Measurements from ENCODE around the gene ATF7IP2. TPM values are rescaled to one million over a fixed set of nuclear protein-coding genes. Genes with fewer than 3 reads are reported as not detected.
"Not testable (repeated sequence)": the region's sequence is repeated elsewhere in the genome, so short reads cannot be mapped to it uniquely, and the experiment has no call there.

Gene ATF7IP2
- polyA plus RNA-seq, 1 donor from 2014 or later = 75.3 TPM

- Mint-ChIP-seq H3K27ac (no peak overlapping the region), H3K4me1 (peaks cover 6 to 14% (median 14%) of the 10 kb centered on the region in 3 donors), H3K27me3 (no peaks in the 10 kb centered on the region), H3K9me3 (peaks cover 15 to 35% (median 33%) of the 10 kb centered on the region in 3 donors), H3K36me3 (peaks cover 26% of the 10 kb centered on the region), H3K4me3 (no peak overlapping the region)
Measured at GRCh38 chr16:10405386-10405939, 19.6 kb downstream of the ATF7IP2 start.

GRCh38 chr16:10408824-10409381, 23.0 kb downstream of the ATF7IP2 start:
- peaks cover 21% of the 10 kb centered on the region for H3K36me3 Mint-ChIP-seq
- peak overlapping the region in 1 of 3 donors; percentile 13 for H3K27ac Mint-ChIP-seq

GRCh38 chr16:10409713-10410112, 23.9 kb downstream of the ATF7IP2 start:
- H3K27me3 Mint-ChIP-seq, H3K27ac Mint-ChIP-seq: not testable (repeated sequence)
- Mint-ChIP-seq H3K9me3 (peaks cover 19 to 48% (median 39%) of the 10 kb centered on the region in 3 donors), H3K36me3 (peaks cover 27% of the 10 kb centered on the region), H3K4me1 (peaks cover 8 to 11% (median 9%) of the 10 kb centered on the region in 3 donors), H3K4me3 (peak overlapping the region in 1 of 4 donors; percentile 44)

More at GRCh38 chr16:10408824-10409381, 23.0 kb downstream of the ATF7IP2 start:
- no peaks in the 10 kb centered on the region for H3K27me3 Mint-ChIP-seq
- peaks cover 19 to 43% (median 34%) of the 10 kb centered on the region in 3 donors for H3K9me3 Mint-ChIP-seq
- no peak overlapping the region for H3K4me3 Mint-ChIP-seq
- peaks cover 6 to 11% (median 9%) of the 10 kb centered on the region in 3 donors for H3K4me1 Mint-ChIP-seq

GRCh38 chr16:10410469-10410868, 24.6 kb downstream of the ATF7IP2 start:
- peaks cover 32% of the 10 kb centered on the region for H3K36me3 Mint-ChIP-seq

GRCh38 chr16:10412935-10413601, 27.2 kb downstream of the ATF7IP2 start:
- Mint-ChIP-seq H3K27me3 (no peaks in the 10 kb centered on the region), H3K4me1 (peaks cover 8 to 11% (median 9%) of the 10 kb centered on the region in 3 donors), H3K27ac (no peak overlapping the region), H3K4me3 (peak overlapping the region in 1 of 4 donors; percentile 23), H3K36me3 (peaks cover 37% of the 10 kb centered on the region), H3K9me3 (peaks cover 18 to 57% (median 52%) of the 10 kb centered on the region in 3 donors)

More at GRCh38 chr16:10410469-10410868, 24.6 kb downstream of the ATF7IP2 start:
- Mint-ChIP-seq H3K4me1 (peaks cover 8 to 11% (median 9%) of the 10 kb centered on the region in 3 donors), H3K4me3 (peak overlapping the region in 1 of 4 donors; percentile 44), H3K27ac (no peak overlapping the region), H3K27me3 (no peaks in the 10 kb centered on the region), H3K9me3 (peaks cover 19 to 54% (median 41%) of the 10 kb centered on the region in 3 donors)

GRCh38 chr16:10418204-10418603, 32.3 kb downstream of the ATF7IP2 start:
- H3K4me1 Mint-ChIP-seq, H3K27me3 Mint-ChIP-seq: not testable (repeated sequence)
- Mint-ChIP-seq H3K27ac (peak overlapping the region in 1 of 3 donors; percentile 57), H3K9me3 (peaks cover 8 to 46% (median 42%) of the 10 kb centered on the region in 3 donors), H3K4me3 (peak overlapping the region in 1 of 4 donors; percentile 22), H3K36me3 (peaks cover 34% of the 10 kb centered on the region)

- Mint-ChIP-seq H3K27me3 (no peaks in the 10 kb centered on the region), H3K36me3 (peaks cover 27% of the 10 kb centered on the region), H3K4me1 (peaks cover 0 to 2% (median 2%) of the 10 kb centered on the region in 3 donors), H3K9me3 (peaks cover 6 to 36% (median 35%) of the 10 kb centered on the region in 3 donors), H3K4me3 (peak overlapping the region in 1 of 4 donors; percentile 14), H3K27ac (no peak overlapping the region)
Measured at GRCh38 chr16:10419701-10420100, 33.8 kb downstream of the ATF7IP2 start.

- no peak overlapping the region for H3K4me3 Mint-ChIP-seq
- no peak overlapping the region for H3K27ac Mint-ChIP-seq
- H3K4me1 Mint-ChIP-seq = peaks cover 0 to 3% (median 2%) of the 10 kb centered on the region in 3 donors
- peaks cover 6 to 26% (median 23%) of the 10 kb centered on the region in 3 donors for H3K9me3 Mint-ChIP-seq
- H3K36me3 Mint-ChIP-seq = peaks cover 18% of the 10 kb centered on the region
- no peaks in the 10 kb centered on the region for H3K27me3 Mint-ChIP-seq
Measured at GRCh38 chr16:10421596-10421995, 35.7 kb downstream of the ATF7IP2 start.

- H3K4me1 Mint-ChIP-seq = peaks cover 0 to 5% (median 2%) of the 10 kb centered on the region in 3 donors
- no peaks in the 10 kb centered on the region for H3K27me3 Mint-ChIP-seq
- peak overlapping the region in 1 of 3 donors; percentile 62 for H3K27ac Mint-ChIP-seq
- peaks cover 6% of the 10 kb centered on the region for H3K36me3 Mint-ChIP-seq
- no peak overlapping the region for H3K4me3 Mint-ChIP-seq
- H3K9me3 Mint-ChIP-seq = no peaks in the 10 kb centered on the region
Measured at GRCh38 chr16:10428433-10429168, 42.7 kb downstream of the ATF7IP2 start.

GRCh38 chr16:10429299-10429969, 43.6 kb downstream of the ATF7IP2 start:
- H3K4me1 Mint-ChIP-seq, H3K27me3 Mint-ChIP-seq, H3K9me3 Mint-ChIP-seq, H3K4me3 Mint-ChIP-seq: not testable (repeated sequence)
- peaks cover 11% of the 10 kb centered on the region for H3K36me3 Mint-ChIP-seq
- peak overlapping the region in 1 of 3 donors; percentile 62 for H3K27ac Mint-ChIP-seq

GRCh38 chr16:10441726-10442125, 55.9 kb downstream of the ATF7IP2 start:
- Mint-ChIP-seq H3K4me3 (no peak overlapping the region), H3K4me1 (no peaks in the 10 kb centered on the region), H3K9me3 (peaks cover 7 to 29% (median 18%) of the 10 kb centered on the region in 3 donors), H3K27ac (no peak overlapping the region), H3K27me3 (no peaks in the 10 kb centered on the region), H3K36me3 (peaks cover 40% of the 10 kb centered on the region)

- Mint-ChIP-seq H3K36me3 (peaks cover 63% of the 10 kb centered on the region), H3K27me3 (no peaks in the 10 kb centered on the region), H3K4me1 (peaks cover 0 to 2% (median 0%) of the 10 kb centered on the region in 3 donors), H3K4me3 (peak overlapping the region in 1 of 4 donors; percentile 32), H3K27ac (no peak overlapping the region), H3K9me3 (peaks cover 5 to 23% (median 19%) of the 10 kb centered on the region in 3 donors)
Measured at GRCh38 chr16:10447289-10447688, 61.4 kb downstream of the ATF7IP2 start.

- H3K27me3 Mint-ChIP-seq, H3K4me3 Mint-ChIP-seq, H3K9me3 Mint-ChIP-seq, H3K4me1 Mint-ChIP-seq, H3K27ac Mint-ChIP-seq: not testable (repeated sequence)
- H3K36me3 Mint-ChIP-seq = peaks cover 42% of the 10 kb centered on the region
Measured at GRCh38 chr16:10452208-10453158, 66.6 kb downstream of the ATF7IP2 start.
